GM23248 (cell line): ENCODE measurements around the gene NKAIN2. TPM values are rescaled to one million over a fixed set of nuclear protein-coding genes. Genes with fewer than 3 reads are reported as not detected.

ENCODE experiments used
- DNase-seq: peaks from one replicate; pipeline ENCODE4 v3.0.0-alpha.2; 2015
- H2AFZ ChIP-seq: fragments of 200-600 bp; sonication (generic); 2 replicates; pipeline ENCODE4 v1.6.1; 2016; ENCODE audit warnings: antibody characterized with exemption
- H3F3A ChIP-seq: fragments of 200-600 bp; sonication (generic); 2 replicates; pipeline ENCODE4 v1.6.1; 2016; ENCODE audit warnings: mild to moderate bottlenecking, antibody characterized with exemption, mixed run types; ENCODE audit not compliant: insufficient read depth
- H3K27ac ChIP-seq: fragments of 200-600 bp; sonication (generic); 2 replicates; pipeline ENCODE4 v1.5.1; 2016; ENCODE audit warnings: mild to moderate bottlenecking
- H3K27me3 ChIP-seq: fragments of 200-600 bp; sonication (generic); replicated peaks from 2 replicates; pipeline ENCODE4 v1.6.1; 2016; ENCODE audit warnings: mild to moderate bottlenecking; ENCODE audit not compliant: insufficient read depth
- H3K36me3 ChIP-seq: fragments of 200-600 bp; sonication (generic); 2 replicates; pipeline ENCODE4 v1.6.1; 2016; ENCODE audit warnings: low read depth, mild to moderate bottlenecking
- H3K4me1 ChIP-seq: fragments of 200-600 bp; sonication (generic); 2 replicates; pipeline ENCODE4 v1.6.1; 2016; ENCODE audit warnings: mild to moderate bottlenecking; ENCODE audit not compliant: insufficient read depth
- H3K4me2 ChIP-seq: fragments of 200-600 bp; sonication (generic); one replicate; pipeline ENCODE4 v1.6.1; 2016; ENCODE audit warnings: mild to moderate bottlenecking; ENCODE audit not compliant: unreplicated experiment
- H3K4me3 ChIP-seq: fragments of 200-600 bp; sonication (generic); 2 replicates; pipeline ENCODE4 v1.5.1; 2016; ENCODE audit warnings: mild to moderate bottlenecking
- H3K79me2 ChIP-seq: fragments of 200-600 bp; sonication (generic); 2 replicates; pipeline ENCODE4 v1.6.1; 2016; ENCODE audit warnings: mild to moderate bottlenecking; ENCODE audit not compliant: insufficient read depth
- H3K9ac ChIP-seq: fragments of 200-600 bp; sonication (generic); 2 replicates; pipeline ENCODE4 v1.6.1; 2016; ENCODE audit warnings: mild to moderate bottlenecking
- H3K9me2 ChIP-seq: fragments of 200-600 bp; sonication (generic); 2 replicates; pipeline ENCODE4 v1.6.1; 2016; ENCODE audit warnings: mixed run types, mild to moderate bottlenecking, moderate library complexity; ENCODE audit not compliant: insufficient read depth
- H3K9me3 ChIP-seq: fragments of 200-600 bp; sonication (generic); one replicate; pipeline ENCODE4 v1.6.1; 2017; ENCODE audit warnings: low read depth
- H4K20me1 ChIP-seq: fragments of 200-600 bp; sonication (generic); 2 replicates; pipeline ENCODE4 v1.6.0; 2016; ENCODE audit not compliant: insufficient read depth
- EZH2 ChIP-seq: fragments of 200-600 bp; sonication (generic); IDR thresholded peaks from 2 replicates; pipeline ENCODE4 v1.6.1; 2018; ENCODE audit warnings: antibody characterized with exemption, mild to moderate bottlenecking; ENCODE audit not compliant: insufficient read depth, poor library complexity, severe bottlenecking
- EZH2phosphoT487 ChIP-seq: fragments of 200-600 bp; sonication (generic); IDR thresholded peaks from 2 replicates; pipeline ENCODE4 v1.6.1; 2018; ENCODE audit warnings: antibody characterized with exemption, moderate library complexity, mild to moderate bottlenecking, low read depth; ENCODE audit not compliant: insufficient read depth
- WGBS, 2 experiments: methylation state at CpG; one replicate each; pipeline ENCODE4 v1.1.6; 2015 to 2017; ENCODE audit warnings: low lambda C conversion rate in 2 of 2, low coverage in 1 of 2; ENCODE audit errors: missing lambda C conversion rate in 2 of 2; 5-methylcytosine and 5-hydroxymethylcytosine counted together
- in situ Hi-C: fragments of 300-500 bp; cut with MboI; formaldehyde crosslinking; loops from 2 replicates; pipeline ENCODE4 v1.15.0; 2020
- polyA plus RNA-seq: library from polyadenylated mRNA; unstranded; fragments of >200 nt; fragmentation: Nextera tagmentation; extraction: Ambion mirVana; gene quantifications from 2 replicates; pipeline ENCODE4 v1.2.1, GENCODE V29; 2016
- total RNA-seq: library from RNA; depleted of rRNA; stranded (reverse); fragments of >200 nt; shearing (Covaris generic); gene quantifications from 2 replicates; pipeline ENCODE4 v1.2.3, GENCODE V29; 2014

Gene NKAIN2
- total and polyA plus RNA-seq, 2 experiments from 2014 or later: not detected

DNA sequence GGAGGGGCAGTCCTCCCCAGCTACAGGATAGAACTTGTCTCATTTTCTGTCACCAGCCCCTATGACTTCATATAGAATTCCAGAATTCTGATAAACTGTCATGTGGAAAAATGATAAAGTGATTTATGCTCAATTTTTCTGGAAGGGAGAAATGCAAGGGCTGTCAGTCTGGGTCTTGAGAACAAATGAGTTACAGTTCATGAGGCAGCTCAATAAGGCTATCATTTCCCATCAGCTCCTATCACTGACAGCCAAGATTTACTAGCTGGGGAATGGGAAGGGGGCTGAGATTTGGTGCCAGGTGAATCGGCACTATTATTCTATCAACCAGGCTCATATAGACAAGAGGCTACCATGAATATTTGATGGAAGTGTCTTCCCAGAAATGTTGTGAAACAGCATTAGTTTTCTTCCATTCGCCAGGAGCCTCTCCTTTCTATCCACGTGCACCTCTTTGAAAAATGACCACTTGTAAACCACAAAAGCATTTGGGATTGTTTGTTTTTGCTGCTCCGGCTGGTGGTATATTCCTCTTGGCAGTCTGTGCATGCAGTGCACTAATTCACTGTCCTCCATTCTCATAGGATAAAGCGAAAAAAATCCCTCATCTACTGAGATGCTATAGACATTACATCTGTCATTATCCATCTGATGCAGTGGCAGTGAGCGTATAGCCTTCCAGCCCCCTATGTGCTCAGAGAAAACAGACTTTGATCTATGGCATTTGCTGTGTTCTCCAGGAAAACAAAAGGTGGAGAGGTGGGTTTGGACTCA lies 629.9 kb downstream of the NKAIN2 start:
- Histone ChIP-seq H3K9me3 (no peaks in the 10 kb centered on the region), H3K4me1 (no peaks in the 10 kb centered on the region), H3F3A (no peaks in the 10 kb centered on the region), H3K9me2 (no peaks in the 10 kb centered on the region), H3K9ac (no peak overlapping the region), H4K20me1 (no peaks in the 10 kb centered on the region), H3K36me3 (no peaks in the 10 kb centered on the region), H3K27ac (no peak overlapping the region), H3K4me3 (no peak overlapping the region), H2AFZ (no peak overlapping the region), H3K4me2 (no peak overlapping the region), H3K79me2 (no peaks in the 10 kb centered on the region), H3K27me3 (no peaks in the 10 kb centered on the region)
- TF ChIP-seq EZH2 (no peak), EZH2phosphoT487 (no peak)
- no peak for DNase-seq
- WGBS, 2 experiments: 30 to 31% methylated on average over 6 of the region's 6 CpGs
- in situ Hi-C loops: no loop called here

DNA sequence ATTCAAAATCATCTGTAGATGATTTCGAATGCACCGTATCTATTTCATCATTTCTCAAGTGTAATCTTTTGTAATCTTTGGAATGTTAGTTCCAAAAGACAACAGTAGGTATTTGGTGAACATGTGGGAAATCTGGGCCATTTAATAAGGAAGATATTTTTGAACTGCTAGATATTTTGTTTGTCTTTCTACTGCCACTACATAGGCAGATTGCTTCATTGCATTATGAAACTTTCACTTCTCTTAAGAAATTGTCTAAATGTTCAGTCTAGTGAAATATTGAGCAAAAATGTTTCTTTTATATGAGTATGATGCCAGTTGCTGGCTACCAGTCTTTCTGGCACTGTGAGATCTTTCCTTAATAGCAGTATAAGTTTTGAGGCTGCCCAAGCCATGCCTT lies 630.8 kb downstream of the NKAIN2 start:
- H3K36me3 ChIP-seq: no peaks in the 10 kb centered on the region
- H3K9ac ChIP-seq: no peak overlapping the region
- no peak overlapping the region for H3K27ac ChIP-seq
- no peak overlapping the region for H3K4me2 ChIP-seq
- no peak for DNase-seq
- no peaks in the 10 kb centered on the region for H3K79me2 ChIP-seq
- H3K4me1 ChIP-seq: no peaks in the 10 kb centered on the region
- TF ChIP-seq EZH2 (no peak), EZH2phosphoT487 (no peak)
- no peaks in the 10 kb centered on the region for H3F3A ChIP-seq
- in situ Hi-C loops: no loop called here
- no peaks in the 10 kb centered on the region for H3K9me3 ChIP-seq
- no peaks in the 10 kb centered on the region for H3K27me3 ChIP-seq
- 21 to 26% methylated on average over 2 of the region's 2 CpGs for WGBS, 2 experiments
- H2AFZ ChIP-seq: no peak overlapping the region
- no peaks in the 10 kb centered on the region for H4K20me1 ChIP-seq
- no peak overlapping the region for H3K4me3 ChIP-seq
- H3K9me2 ChIP-seq: no peaks in the 10 kb centered on the region

DNA sequence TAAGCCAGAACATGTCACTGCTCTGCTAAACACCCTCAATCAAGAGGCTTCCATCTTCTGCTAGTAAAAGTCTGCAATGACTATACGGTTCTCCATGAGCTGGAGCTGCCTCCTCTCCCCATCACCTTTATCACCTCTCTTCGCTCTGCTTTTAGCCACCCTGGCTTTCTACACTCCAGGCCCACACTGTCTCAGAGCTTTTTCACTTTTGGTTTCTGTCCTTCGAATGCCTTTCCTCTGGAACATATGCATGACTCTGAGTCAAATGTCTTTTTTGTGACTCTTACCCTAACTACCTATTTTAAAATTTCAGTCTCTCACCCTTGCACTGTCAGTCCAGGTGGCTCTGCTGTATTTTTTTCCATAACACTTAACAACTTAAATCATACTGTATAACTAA lies 633.1 kb downstream of the NKAIN2 start:
- H3K36me3 ChIP-seq: no peaks in the 10 kb centered on the region
- DNase-seq: no peak
- in situ Hi-C loops: no loop called here
- H3K79me2 ChIP-seq: no peaks in the 10 kb centered on the region
- no peak overlapping the region for H2AFZ ChIP-seq
- H3K4me1 ChIP-seq: no peaks in the 10 kb centered on the region
- H3K4me3 ChIP-seq: no peak overlapping the region
- H3K9me3 ChIP-seq: no peaks in the 10 kb centered on the region
- WGBS, 2 experiments: 7 to 17% methylated on average over 3 of the region's 3 CpGs
- no peak overlapping the region for H3K27ac ChIP-seq
- H3F3A ChIP-seq: no peaks in the 10 kb centered on the region
- H3K4me2 ChIP-seq: no peak overlapping the region
- no peaks in the 10 kb centered on the region for H3K27me3 ChIP-seq
- no peak overlapping the region for H3K9ac ChIP-seq
- H3K9me2 ChIP-seq: no peaks in the 10 kb centered on the region
- no peaks in the 10 kb centered on the region for H4K20me1 ChIP-seq
- TF ChIP-seq EZH2 (no peak), EZH2phosphoT487 (no peak)

DNA sequence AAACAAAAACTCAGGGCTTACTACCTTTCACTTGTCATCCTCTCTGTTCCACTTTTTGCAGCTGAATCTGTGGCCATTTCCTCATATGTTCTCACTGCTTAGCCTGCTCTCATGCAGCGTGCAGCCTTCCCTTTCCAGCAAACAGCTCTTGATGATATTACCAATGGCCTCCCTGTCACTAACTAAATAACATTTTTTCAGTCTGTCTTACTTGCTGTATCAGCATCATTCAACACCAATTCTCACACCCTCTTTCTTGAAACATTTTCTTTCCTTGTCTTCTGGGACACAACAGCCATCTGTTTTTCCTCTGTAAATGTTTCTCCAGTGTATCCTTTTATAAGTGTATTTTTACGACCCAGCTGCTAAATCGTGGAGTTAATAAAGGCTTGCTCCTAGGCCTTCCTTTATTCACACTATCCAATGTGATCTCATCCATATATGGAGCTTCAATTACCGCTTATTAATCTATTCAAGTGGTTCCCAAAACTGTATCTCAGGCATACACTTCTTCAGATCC lies 634.9 kb downstream of the NKAIN2 start:
- no peaks in the 10 kb centered on the region for H3K9me3 ChIP-seq
- H3K4me1 ChIP-seq: no peaks in the 10 kb centered on the region
- no peak overlapping the region for H3K4me3 ChIP-seq
- H2AFZ ChIP-seq: no peak overlapping the region
- H4K20me1 ChIP-seq: no peaks in the 10 kb centered on the region
- in situ Hi-C loops: no loop called here
- TF ChIP-seq EZH2: no peak
- no peak for TF ChIP-seq EZH2phosphoT487
- H3K4me2 ChIP-seq: no peak overlapping the region
- no peak overlapping the region for H3K27ac ChIP-seq
- no peaks in the 10 kb centered on the region for H3K79me2 ChIP-seq
- no peaks in the 10 kb centered on the region for H3K9me2 ChIP-seq
- H3K9ac ChIP-seq: no peak overlapping the region
- H3K27me3 ChIP-seq: no peaks in the 10 kb centered on the region
- DNase-seq: no peak
- H3K36me3 ChIP-seq: no peaks in the 10 kb centered on the region
- 2 to 3% methylated on average over 4 of the region's 4 CpGs for WGBS, 2 experiments
- no peaks in the 10 kb centered on the region for H3F3A ChIP-seq
